Endothelial cell of umbilical vein (primary cell): ENCODE results near the gene CPNE1. TPM values are rescaled to one million over a fixed set of nuclear protein-coding genes. Genes with fewer than 3 reads are reported as not detected.

Experiments
- BruUV-seq: library from RNA; stranded (reverse); fragments of 400-500 nt; replicated peaks from 2 replicates; lab custom pipeline; 2021; lab: Mats Ljungman, UMichigan
- CTCF ChIA-PET: fragments of 300-600, 350-600 bp; sonication (Branson Sonifier 250); formaldehyde crosslinking; loops from one replicate; lab custom pipeline; 2021; ENCODE audit warnings: antibody characterized with exemption, inconsistent platforms; lab: Charles Lee
- POLR2A ChIA-PET: fragments of 300-600, 350-600 bp; sonication (Branson Sonifier 250); formaldehyde crosslinking; loops from one replicate; lab custom pipeline; 2021; ENCODE audit warnings: antibody characterized with exemption, inconsistent platforms; lab: Charles Lee
- DNase-seq: peaks from one replicate; pipeline ENCODE4 v3.0.0-alpha.2; 2011; ENCODE audit warnings: low read depth, low spot score
- FAIRE-seq: peaks from 2 replicates; lab custom pipeline; 2011; peaks lifted over from hg19 to GRCh38; lab: Jason Lieb, UNC
- H2AFZ ChIP-seq: 2 replicates; pipeline ENCODE4 v1.6.0; 2012; ENCODE audit warnings: low read depth, low read length, control low read depth, inconsistent platforms
- H3K27ac ChIP-seq: 2 replicates; pipeline ENCODE4 v1.5.1; 2011; ENCODE audit warnings: low read depth, mild to moderate bottlenecking, control low read depth, low read length, moderate library complexity; ENCODE audit not compliant: insufficient read depth
- H3K27me3 ChIP-seq, 2 experiments: 2 replicates each; pipeline versions ENCODE4 v1.6.0 to v1.6.1; 2011; ENCODE audit warnings: low read length in 2 of 2, mixed read lengths in 1 of 2; ENCODE audit not compliant: control insufficient read depth in 2 of 2, insufficient read depth in 2 of 2
- H3K36me3 ChIP-seq, 2 experiments: 2 replicates in 1 of 2; 3 replicates in 1 of 2; pipeline ENCODE4 v1.5.1; 2011; ENCODE audit warnings: low read length in 2 of 2, mild to moderate bottlenecking in 1 of 2, moderate library complexity in 1 of 2; ENCODE audit not compliant: control insufficient read depth in 2 of 2, insufficient read depth in 2 of 2; ENCODE audit errors: extremely low read depth in 1 of 2
- H3K4me1 ChIP-seq: 3 replicates; pipeline ENCODE4 v1.5.1; 2011; ENCODE audit warnings: mild to moderate bottlenecking, low read length; ENCODE audit not compliant: control insufficient read depth, insufficient read depth; ENCODE audit errors: extremely low read depth
- H3K4me2 ChIP-seq: 2 replicates; pipeline ENCODE4 v1.6.1; 2011; ENCODE audit warnings: low read length, control low read depth, mixed read lengths; ENCODE audit not compliant: insufficient read depth
- H3K4me3 ChIP-seq, 3 experiments: fragments of 200-600 bp in 1 of 3; sonication (generic), shearing (Covaris generic) in 1 of 3; replicated peaks in 1 of 3; 2 replicates each; pipeline ENCODE4 v1.5.1; 2011 to 2016; ENCODE audit warnings: control low read depth in 3 of 3, low read length in 3 of 3, mild to moderate bottlenecking in 2 of 3, inconsistent platforms in 1 of 3, low read depth in 1 of 3, moderate library complexity in 1 of 3; ENCODE audit not compliant: insufficient read depth in 1 of 3
- H3K79me2 ChIP-seq: 2 replicates; pipeline ENCODE4 v1.6.0; 2012; ENCODE audit warnings: low read length, inconsistent platforms; ENCODE audit not compliant: control insufficient read depth, insufficient read depth
- H3K9ac ChIP-seq: replicated peaks from 2 replicates; pipeline ENCODE3; 2011; ENCODE audit warnings: low read length, control low read depth; ENCODE audit not compliant: insufficient read depth; ENCODE audit errors: extremely low read depth
- H3K9me1 ChIP-seq: replicated peaks from 3 replicates; pipeline ENCODE4 v1.6.0; 2011; ENCODE audit warnings: mild to moderate bottlenecking, low read length; ENCODE audit not compliant: control insufficient read depth, insufficient read depth; ENCODE audit errors: extremely low read depth
- H3K9me3 ChIP-seq: replicated peaks from 2 replicates; pipeline ENCODE4 v1.5.1; 2012; ENCODE audit warnings: low read length, inconsistent platforms; ENCODE audit not compliant: control insufficient read depth, insufficient read depth
- H4K20me1 ChIP-seq: replicated peaks from 2 replicates; pipeline ENCODE3; 2011; ENCODE audit warnings: mild to moderate bottlenecking, low read length; ENCODE audit not compliant: control insufficient read depth, insufficient read depth; ENCODE audit errors: extremely low read depth
- CTCF ChIP-seq, 2 donors: IDR thresholded peaks; 1 replicate in 1 of 2; 2 replicates in 1 of 2; pipeline ENCODE4 v1.5.1; 2011; ENCODE audit warnings: low read length in 2 of 2, mild to moderate bottlenecking in 2 of 2, moderate library complexity in 2 of 2, control low read depth in 1 of 2, inconsistent platforms in 1 of 2, low read depth in 1 of 2; ENCODE audit not compliant: insufficient read depth in 1 of 2; ENCODE audit errors: extremely low read depth in 1 of 2
- EZH2 ChIP-seq: IDR thresholded peaks from 2 replicates; pipeline ENCODE4 v1.6.1; 2012; ENCODE audit warnings: borderline replicate concordance, low read depth, mild to moderate bottlenecking, moderate library complexity, low read length, inconsistent platforms; ENCODE audit not compliant: severe bottlenecking
- FOS ChIP-seq: IDR thresholded peaks from 2 replicates; pipeline ENCODE4 v1.6.1; 2011; ENCODE audit warnings: mild to moderate bottlenecking, low read length, moderate library complexity, borderline replicate concordance; ENCODE audit not compliant: insufficient read depth
- GATA2 ChIP-seq: IDR thresholded peaks from 2 replicates; pipeline ENCODE4 v1.7.0; 2011; ENCODE audit warnings: low read depth, mild to moderate bottlenecking, moderate library complexity, mixed read lengths, low read length; ENCODE audit not compliant: insufficient read length, insufficient read depth
- JUN ChIP-seq: IDR thresholded peaks from 2 replicates; pipeline ENCODE4 v1.6.1; 2011; ENCODE audit warnings: borderline replicate concordance, low read depth; ENCODE audit not compliant: insufficient read length, insufficient read depth
- MAX ChIP-seq: IDR thresholded peaks from 2 replicates; pipeline ENCODE4 v1.6.1; 2011; ENCODE audit not compliant: insufficient read depth, insufficient read length
- MYC ChIP-seq: IDR thresholded peaks from one replicate; pipeline ENCODE4 v1.6.1; 2011; ENCODE audit warnings: mild to moderate bottlenecking, low read depth, low read length
- POLR2A ChIP-seq: IDR thresholded peaks from 2 replicates; pipeline ENCODE4 v1.6.1; 2012; ENCODE audit warnings: low read depth, mild to moderate bottlenecking, control low read depth, low read length
- POLR2AphosphoS5 ChIP-seq: IDR thresholded peaks from 2 replicates; pipeline ENCODE4 v1.6.1; 2012; ENCODE audit warnings: low read depth, mild to moderate bottlenecking, control low read depth, low read length, moderate library complexity; ENCODE audit not compliant: insufficient read depth
- dilution Hi-C: fragments of 300-500 bp; cut with MboI; formaldehyde crosslinking; loops from one replicate; pipeline ENCODE4 v1.15.0; 2019; ENCODE audit warnings: low sequenced_read_pairs; ENCODE audit not compliant: extremely low pct_ligation_motif_present
- intact Hi-C: fragments of 100-400 bp; cut with micrococcal nuclease; formaldehyde crosslinking; loops from one replicate; pipeline ENCODE4 v1.10.0; 2022
- polyA plus RNA-seq, 4 experiments: library from polyadenylated mRNA; depleted of rRNA in 3 of 4; stranded (reverse) in 3 of 4; unstranded in 1 of 4; fragments of >200 nt; gene quantifications; 2 replicates each; pipeline versions ENCODE4 v1.2.1 to v1.2.3, GENCODE V29; 2011 to 2012; ENCODE audit warnings: missing spikeins in 1 of 4
- total RNA-seq: library from RNA; stranded (reverse); gene quantifications from 2 replicates; pipeline ENCODE4 v1.2.3, GENCODE V29; 2021

Gene CPNE1
- total and polyA plus RNA-seq, 2 donors (not counting 3 experiments of a cell fraction or from before 2014, with no cell fraction given) = 244 to 316 TPM

DNA sequence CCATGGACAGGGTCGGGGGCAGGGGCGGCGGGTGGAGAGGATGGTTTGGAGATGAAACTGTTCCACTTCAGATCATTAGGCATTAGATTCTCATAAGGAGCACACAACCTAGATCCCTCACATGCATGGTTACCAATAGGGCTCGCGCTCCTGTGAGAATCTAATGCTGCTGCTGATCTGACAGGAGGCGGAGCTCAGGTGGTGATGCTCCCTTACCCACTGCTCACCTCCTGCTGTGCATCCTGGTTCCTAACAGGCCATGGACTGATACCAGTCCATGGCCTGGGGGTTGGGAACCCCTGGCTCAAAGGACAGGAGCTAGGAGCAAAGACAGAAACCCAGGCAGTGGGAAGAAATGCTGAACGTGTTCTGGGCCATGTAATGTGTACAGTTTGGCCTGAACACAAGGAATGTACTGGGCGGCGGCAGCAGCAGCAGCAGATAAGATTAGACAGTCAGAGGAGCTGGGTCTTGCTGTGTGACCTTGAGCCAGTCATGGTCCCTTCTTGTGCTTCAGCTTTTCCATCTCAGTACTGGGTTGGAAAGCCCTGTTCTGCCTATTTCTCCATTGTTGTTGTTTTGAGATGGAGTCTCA, 53.8 kb downstream of the CPNE1 start:
- Histone ChIP-seq H4K20me1 (no peaks in the 10 kb centered on the region), H3K27ac (no peak overlapping the region), H3K79me2 (no peaks in the 10 kb centered on the region), H3K27me3 (no peaks in the 10 kb centered on the region), H3K4me3 (no peak overlapping the region), H3K4me1 (peaks cover 5% of the 10 kb centered on the region), H3K36me3 (no peaks in the 10 kb centered on the region), H2AFZ (no peak overlapping the region), H3K9ac (no peak overlapping the region), H3K9me1 (no peaks in the 10 kb centered on the region), H3K4me2 (no peak overlapping the region), H3K9me3 (no peaks in the 10 kb centered on the region)
- no peak for TF ChIP-seq POLR2AphosphoS5
- no peak for TF ChIP-seq EZH2
- TF ChIP-seq GATA2 = no peak
- TF ChIP-seq POLR2A = no peak
- no peak for TF ChIP-seq CTCF (IDR thresholded peaks at IDR 0.05; ENCODE audit: extremely low read depth in 1 of 2, insufficient read depth in 1 of 2, low read depth in 1 of 2, low read length in 2 of 2)
- no peak for TF ChIP-seq MYC
- no peak for TF ChIP-seq MAX
- no peak for TF ChIP-seq JUN
- no peak for TF ChIP-seq FOS
- POLR2A ChIA-PET = no interaction called here
- FAIRE-seq = no peak
- intact Hi-C loops (loop anchor here (10.0 kb wide), 1 partner anchor 96 kb away; no protein-coding TSS in a partner anchor), dilution Hi-C loops (no loop called here)
- DNase-seq = no peak
- CTCF ChIA-PET = interaction anchor here (1.2 kb wide), 2 partner anchors 8 to 10 kb away, joined by 3 to 4 read pairs; no protein-coding TSS in a partner anchor
- no TSS peak for BruUV-seq
